Keratinocyte (primary cell): ENCODE results near the gene GPC5. TPM values are rescaled to one million over a fixed set of nuclear protein-coding genes. Genes with fewer than 3 reads are reported as not detected.
"Not testable (repeated sequence)": the region's sequence is repeated elsewhere in the genome, so short reads cannot be mapped to it uniquely, and the experiment has no call there.

Experiments
- DNase-seq: peaks from one replicate; pipeline ENCODE4 v3.0.0-alpha.2; 2011; ENCODE audit warnings: low read depth, missing footprints, low spot score
- FAIRE-seq: peaks from 2 replicates; lab custom pipeline; 2011; peaks lifted over from hg19 to GRCh38; lab: Jason Lieb, UNC
- H2AFZ ChIP-seq: 2 replicates; pipeline ENCODE4 v1.6.0; 2012; ENCODE audit warnings: low read length, control low read depth, inconsistent platforms; ENCODE audit not compliant: control insufficient read depth
- H3K27ac ChIP-seq: 2 replicates; pipeline ENCODE4 v1.5.1; 2011; ENCODE audit warnings: low read length; ENCODE audit not compliant: control insufficient read depth, insufficient read depth
- H3K27me3 ChIP-seq: 3 replicates; pipeline ENCODE4 v1.6.0; 2011; ENCODE audit warnings: low read length; ENCODE audit not compliant: control insufficient read depth, insufficient read depth; ENCODE audit errors: extremely low read depth
- H3K36me3 ChIP-seq, 2 experiments: 2 replicates in 1 of 2; 3 replicates in 1 of 2; pipeline ENCODE4 v1.5.1; 2011; ENCODE audit warnings: low read length in 2 of 2, mild to moderate bottlenecking in 1 of 2; ENCODE audit not compliant: control insufficient read depth in 2 of 2, insufficient read depth in 2 of 2; ENCODE audit errors: extremely low read depth in 1 of 2
- H3K4me1 ChIP-seq: 3 replicates; pipeline ENCODE4 v1.5.1; 2011; ENCODE audit warnings: low read length; ENCODE audit not compliant: control insufficient read depth, insufficient read depth; ENCODE audit errors: extremely low read depth
- H3K4me2 ChIP-seq: 3 replicates; pipeline ENCODE4 v1.6.0; 2011; ENCODE audit warnings: low read depth, low read length; ENCODE audit not compliant: control insufficient read depth, insufficient read depth; ENCODE audit errors: extremely low read depth
- H3K4me3 ChIP-seq, 3 experiments: fragments of 200-600 bp in 1 of 3; sonication (generic) in 1 of 3; 2 replicates in 2 of 3; 3 replicates in 1 of 3; pipeline ENCODE4 v1.5.1; 2011 to 2016; ENCODE audit warnings: low read length in 3 of 3, mild to moderate bottlenecking in 3 of 3, control low read depth in 2 of 3, inconsistent platforms in 1 of 3, low read depth in 1 of 3, mixed read lengths in 1 of 3, mixed run types in 1 of 3, moderate library complexity in 1 of 3; ENCODE audit not compliant: control insufficient read depth in 2 of 3, insufficient read depth in 2 of 3; ENCODE audit errors: extremely low read depth in 1 of 3
- H3K79me2 ChIP-seq: 2 replicates; pipeline ENCODE4 v1.6.0; 2012; ENCODE audit warnings: low read length; ENCODE audit not compliant: control insufficient read depth, insufficient read depth
- H3K9ac ChIP-seq: 3 replicates; pipeline ENCODE4 v1.6.0; 2011; ENCODE audit warnings: low read length; ENCODE audit not compliant: control insufficient read depth, insufficient read depth; ENCODE audit errors: extremely low read depth
- H3K9me1 ChIP-seq: 3 replicates; pipeline ENCODE4 v1.6.0; 2011; ENCODE audit warnings: low read length; ENCODE audit not compliant: control insufficient read depth, insufficient read depth; ENCODE audit errors: extremely low read depth
- H3K9me3 ChIP-seq: 2 replicates; pipeline ENCODE4 v1.5.1; 2012; ENCODE audit warnings: low read depth, low read length; ENCODE audit not compliant: control insufficient read depth
- H4K20me1 ChIP-seq: 3 replicates; pipeline ENCODE4 v1.6.0; 2011; ENCODE audit warnings: low read length; ENCODE audit not compliant: control insufficient read depth, insufficient read depth; ENCODE audit errors: extremely low read depth
- CTCF ChIP-seq, 3 experiments: IDR thresholded peaks in 1 of 3; conservative IDR thresholded peaks in 1 of 3; optimal IDR thresholded peaks in 1 of 3; 2 replicates in 2 of 3; 3 replicates in 1 of 3; pipeline versions ENCODE3 to v1.5.1; 2011; ENCODE audit warnings: low read length in 3 of 3, mild to moderate bottlenecking in 3 of 3, moderate library complexity in 2 of 3, control low read depth in 1 of 3, inconsistent platforms in 1 of 3; ENCODE audit not compliant: insufficient read depth in 2 of 3; ENCODE audit errors: extremely low read depth in 1 of 3
- EZH2 ChIP-seq: IDR thresholded peaks from one replicate; pipeline ENCODE4 v1.6.1; 2012; ENCODE audit warnings: inconsistent platforms, mild to moderate bottlenecking, low read length, moderate library complexity
- dilution Hi-C: fragments of 300-500 bp; cut with MboI; formaldehyde crosslinking; loops from one replicate; pipeline ENCODE4 v1.7.0; 2020; ENCODE audit warnings: low sequenced_read_pairs; ENCODE audit not compliant: extremely low pct_ligation_motif_present
- polyA plus RNA-seq, 5 experiments: library from polyadenylated mRNA; depleted of rRNA in 3 of 5; stranded (reverse) in 3 of 5; stranded (forward) in 1 of 5; unstranded in 1 of 5; fragments of >200 nt; gene quantifications; 1 replicate in 1 of 5; 2 replicates in 3 of 5; 3 replicates in 1 of 5; pipeline versions ENCODE4 v1.2.1 to v1.2.3, GENCODE V29; 2011 to 2012; ENCODE audit warnings: missing spikeins in 2 of 5, low read depth in 1 of 5, low replicate concordance in 1 of 5

GPC5 gene
- polyA plus RNA-seq, 1 donor (not counting 4 experiments of a cell fraction or from before 2014, with no cell fraction given): 0.10 TPM

GRCh38 chr13:92894447-92894846, 1496.0 kb downstream of the GPC5 start:
- no peaks in the 10 kb centered on the region for H3K9me1 ChIP-seq
- no peak overlapping the region for H3K9ac ChIP-seq
- FAIRE-seq (no peak), DNase-seq (no peak)
- no peaks in the 10 kb centered on the region for H4K20me1 ChIP-seq
- H3K79me2 ChIP-seq: no peaks in the 10 kb centered on the region
- no peaks in the 10 kb centered on the region for H3K36me3 ChIP-seq
- no peak overlapping the region for H3K27ac ChIP-seq
- H3K4me1 ChIP-seq: no peaks in the 10 kb centered on the region
- H3K4me3 ChIP-seq: no peak overlapping the region
- no peak overlapping the region for H3K4me2 ChIP-seq
- H3K27me3 ChIP-seq: no peaks in the 10 kb centered on the region
- no peaks in the 10 kb centered on the region for H3K9me3 ChIP-seq
- dilution Hi-C loops: no loop called here
- H2AFZ ChIP-seq: no peak overlapping the region
- TF ChIP-seq CTCF (optimal IDR thresholded peaks at IDR 0.05 in 1 of 3, IDR thresholded peaks at IDR 0.05 in 1 of 3, conservative IDR thresholded peaks at IDR 0.05 in 1 of 3; ENCODE audit: extremely low read depth in 1 of 3, insufficient read depth in 2 of 3, low read length in 3 of 3) (no peak), EZH2 (no peak)

- TF ChIP-seq CTCF (optimal IDR thresholded peaks at IDR 0.05 in 1 of 3, IDR thresholded peaks at IDR 0.05 in 1 of 3, conservative IDR thresholded peaks at IDR 0.05 in 1 of 3; ENCODE audit: extremely low read depth in 1 of 3, insufficient read depth in 2 of 3, low read length in 3 of 3) (no peak), EZH2 (no peak)
- Histone ChIP-seq H3K9me1 (no peaks in the 10 kb centered on the region), H3K4me3 (no peak overlapping the region), H4K20me1 (no peaks in the 10 kb centered on the region), H3K36me3 (no peaks in the 10 kb centered on the region), H2AFZ (no peak overlapping the region), H3K79me2 (no peaks in the 10 kb centered on the region), H3K4me2 (no peak overlapping the region), H3K27me3 (no peaks in the 10 kb centered on the region), H3K9ac (no peak overlapping the region), H3K27ac (no peak overlapping the region), H3K9me3 (no peaks in the 10 kb centered on the region), H3K4me1 (no peaks in the 10 kb centered on the region)
- DNase-seq (no peak), FAIRE-seq (no peak)
- dilution Hi-C loops: no loop called here
Observed at GRCh38 chr13:92896842-92897241, 1498.4 kb downstream of the GPC5 start.

- H3K4me3 ChIP-seq, H2AFZ ChIP-seq, FAIRE-seq, H3K4me2 ChIP-seq, H4K20me1 ChIP-seq, H3K27ac ChIP-seq, dilution Hi-C loops, H3K9me1 ChIP-seq, H3K79me2 ChIP-seq, H3K9ac ChIP-seq, H3K27me3 ChIP-seq, DNase-seq, H3K9me3 ChIP-seq, H3K4me1 ChIP-seq, H3K36me3 ChIP-seq: not testable (repeated sequence)
Observed at GRCh38 chr13:92898946-92899345, 1500.5 kb downstream of the GPC5 start.
